ENCODE data around the gene PLCG2. TPM values are rescaled to one million over a fixed set of nuclear protein-coding genes. Genes with fewer than 3 reads are reported as not detected.
"Not testable (repeated sequence)": the region's sequence is repeated elsewhere in the genome, so short reads cannot be mapped to it uniquely, and the experiment has no call there.

Gene PLCG2
- total RNA-seq, 4 donors from 2014 or later: 30.5 to 243 (median 56.2) TPM

- H3K4me3 ChIP-seq: no peak overlapping the region
Observed at GRCh38 chr16:82008957-82009592, 230.0 kb downstream of the PLCG2 start.

GRCh38 chr16:82009789-82010188, 230.7 kb downstream of the PLCG2 start:
- H3K4me3 ChIP-seq, H3K9me3 ChIP-seq, H3K4me1 ChIP-seq, DNase-seq, H3K36me3 ChIP-seq, H3K27ac ChIP-seq, H3K27me3 ChIP-seq: not testable (repeated sequence)

More at GRCh38 chr16:82008957-82009592, 230.0 kb downstream of the PLCG2 start:
- TF ChIP-seq POLR2A (IDR thresholded peaks at IDR 0.05) (no peak), CTCF (IDR thresholded peaks at IDR 0.05) (no peak)
- peaks cover 0 to 7% (median 0%) of the 10 kb centered on the region in 4 donors for H3K9me3 ChIP-seq
- no peak overlapping the region for H3K27ac ChIP-seq
- DNase-seq: no peak
- H3K27me3 ChIP-seq: no peaks in the 10 kb centered on the region
- peaks cover 0 to 8% (median 0%) of the 10 kb centered on the region in 3 donors for H3K36me3 ChIP-seq
- peaks cover 0 to 5% (median 0%) of the 10 kb centered on the region in 4 donors for H3K4me1 ChIP-seq

- DNase-seq: no peak
- H3K36me3 ChIP-seq: peaks cover 0 to 8% (median 0%) of the 10 kb centered on the region in 3 donors
- H3K27ac ChIP-seq: peak overlapping the region in 3 of 4 donors; percentile 16 to 47 (median 43)
- H3K4me3 ChIP-seq: peak overlapping the region; percentile 61 to 80 (median 66)
- H3K9me3 ChIP-seq: peaks cover 0 to 7% (median 0%) of the 10 kb centered on the region in 4 donors
- no peak for TF ChIP-seq CTCF (IDR thresholded peaks at IDR 0.05)
- TF ChIP-seq POLR2A (IDR thresholded peaks at IDR 0.05): no peak
- H3K4me1 ChIP-seq: no peaks in the 10 kb centered on the region
- no peaks in the 10 kb centered on the region for H3K27me3 ChIP-seq
Observed at GRCh38 chr16:82010649-82011048, 231.6 kb downstream of the PLCG2 start.

GRCh38 chr16:82011199-82011641, 232.1 kb downstream of the PLCG2 start, which contains the start of gene SDR42E1:
TSS of gene SDR42E1 (minus strand) at chr16:82011470. CDS start at chr16:82000858, 10,612 bp downstream.
- peak; percentile 57 to 88 (median 82) for DNase-seq
- Histone ChIP-seq H3K27me3 (no peaks in the 10 kb centered on the region), H3K9me3 (peaks cover 0 to 7% (median 0%) of the 10 kb centered on the region in 4 donors), H3K27ac (peak within 1 kb of the TSS; percentile 16 to 47 (median 42)), H3K4me1 (no peaks in the 10 kb centered on the region), H3K36me3 (peaks cover 0 to 8% (median 0%) of the 10 kb centered on the region in 3 donors), H3K4me3 (peak within 1 kb of the TSS; percentile 61 to 80 (median 66))
- TF ChIP-seq CTCF (IDR thresholded peaks at IDR 0.05) (no peak), POLR2A (IDR thresholded peaks at IDR 0.05) (peak; percentile 40 to 46)

Other genes with a start within 250 kb of the PLCG2 start
- gene SDR42E1, start 232.2 kb downstream of the PLCG2 start, total RNA-seq: 10 to 100 TPM in 3 of 4 donors, 1 to 10 TPM in 1; 1.7 to 19.8 (median 17.1) TPM

Data from Peyer's patch (tissue), 4 donors.